WI38 (cell line): Measurements from ENCODE around the gene CALCOCO1.
A peak's percentile ranks its signal among the peaks of the same experiment; 100 is the strongest.

Experiments used
- H3K4me3 ChIP-seq: 2 replicates; pipeline ENCODE4 v1.5.1; 2011; ENCODE audit warnings: low read depth, mild to moderate bottlenecking, control low read depth, low read length
- CTCF ChIP-seq: IDR thresholded peaks from 2 replicates; pipeline ENCODE4 v1.5.1; 2012; ENCODE audit warnings: low read depth, mild to moderate bottlenecking, control low read depth, low read length

The CALCOCO1 gene

DNA sequence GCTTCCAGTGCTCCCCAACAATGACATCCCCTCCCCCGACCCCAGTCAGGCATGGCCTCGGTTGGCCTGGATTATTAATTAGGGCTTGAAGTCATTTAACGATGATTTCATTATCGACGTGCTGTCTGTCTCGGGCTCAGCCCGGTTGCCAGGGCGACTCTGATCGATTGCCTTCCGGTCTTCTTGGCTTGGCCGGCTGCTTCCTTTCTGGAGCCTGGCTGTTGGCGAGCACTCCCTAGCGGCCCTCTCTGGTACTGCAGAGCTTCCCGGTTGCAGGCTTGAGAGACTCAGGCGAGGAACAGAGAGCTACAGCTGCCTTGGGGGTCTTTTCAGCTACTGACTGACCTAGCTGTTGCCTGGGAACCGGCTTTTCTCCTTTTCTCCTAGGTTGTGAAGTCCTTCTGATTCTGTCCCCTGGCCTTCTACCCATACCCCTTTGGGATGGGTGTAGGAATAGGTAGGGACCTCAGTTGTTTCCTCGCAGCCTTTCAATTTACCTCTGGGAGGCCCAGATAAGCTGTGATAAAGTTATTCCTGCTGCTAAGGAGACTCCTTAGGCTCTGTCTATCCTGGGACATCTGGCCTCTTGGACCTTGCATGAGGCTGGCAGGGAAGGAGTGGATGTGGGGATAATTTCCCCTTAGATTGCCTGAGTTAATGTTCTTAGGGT is 30.0 kb upstream of the CALCOCO1 start:
- TF ChIP-seq CTCF, result peak; percentile 97
- H3K4me3 ChIP-seq, result no peak overlapping the region

- no peak for TF ChIP-seq CTCF
- H3K4me3 ChIP-seq, result no peak overlapping the region
Observed at GRCh38 chr12:53756300-53757100, 29.2 kb upstream of the CALCOCO1 start.

DNA sequence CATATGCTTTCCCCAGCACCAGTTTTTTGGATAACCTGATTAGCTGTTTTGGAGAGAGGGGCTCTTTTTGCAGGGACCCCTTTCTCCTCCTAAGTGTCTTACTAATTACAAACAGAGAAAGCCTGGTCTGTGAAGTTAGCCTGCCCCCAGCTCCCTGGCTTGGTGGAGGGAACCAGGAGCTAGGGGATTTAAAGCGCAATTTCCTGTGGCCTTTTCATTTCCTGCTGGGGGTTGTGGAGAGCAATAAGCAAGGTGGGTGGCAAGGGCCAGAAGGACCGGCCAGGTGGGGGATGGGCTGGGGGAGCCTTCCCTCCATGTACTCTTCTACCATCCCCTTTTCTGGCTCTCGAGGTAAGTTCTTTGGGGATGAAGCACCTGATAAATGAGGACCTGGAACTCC is 28.6 kb upstream of the CALCOCO1 start:
- H3K4me3 ChIP-seq, result no peak overlapping the region
- TF ChIP-seq CTCF, result no peak

GRCh38 chr12:53755451-53755891 is 28.2 kb upstream of the CALCOCO1 start:
- TF ChIP-seq CTCF, result no peak
- no peak overlapping the region for H3K4me3 ChIP-seq

GRCh38 chr12:53754633-53755264 is 27.5 kb upstream of the CALCOCO1 start:
- H3K4me3 ChIP-seq, result no peak overlapping the region
- TF ChIP-seq CTCF, result no peak

DNA sequence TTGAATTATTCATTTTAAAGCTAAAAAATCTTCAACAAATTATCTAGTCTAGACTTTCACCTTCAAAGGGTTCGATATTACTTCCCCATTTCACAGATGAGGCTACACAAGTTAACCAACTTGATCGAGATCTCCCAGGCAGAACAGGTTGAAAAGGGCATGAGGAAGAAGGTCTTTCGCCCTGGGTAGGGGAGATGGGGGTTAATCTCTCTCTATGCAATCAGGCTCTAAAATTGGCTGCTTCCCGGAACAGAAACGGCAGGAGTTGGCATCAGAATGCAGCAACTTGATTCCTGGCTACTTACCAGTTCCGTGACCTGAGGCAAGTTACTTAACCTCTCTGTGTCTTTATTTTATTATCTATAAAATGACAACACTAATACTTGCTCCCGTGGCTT is 26.9 kb upstream of the CALCOCO1 start:
- no peak for TF ChIP-seq CTCF
- H3K4me3 ChIP-seq, result no peak overlapping the region

GRCh38 chr12:53752621-53753020 is 25.4 kb upstream of the CALCOCO1 start:
- no peak for TF ChIP-seq CTCF
- H3K4me3 ChIP-seq, result no peak overlapping the region
